DND-41 (cell line): ENCODE measurements around the gene TACR1.

Experiments used
- CTCF ChIP-seq: IDR thresholded peaks from 2 replicates; pipeline ENCODE4 v1.5.1; 2012; ENCODE audit warnings: borderline replicate concordance, low read length, moderate library complexity, mild to moderate bottlenecking; ENCODE audit not compliant: poor library complexity, severe bottlenecking; ENCODE audit errors: extremely low read depth
- EZH2 ChIP-seq: IDR thresholded peaks from 3 replicates; pipeline ENCODE4 v1.6.1; 2012; ENCODE audit warnings: borderline replicate concordance, low read depth, mild to moderate bottlenecking, moderate library complexity, low read length, inconsistent platforms; ENCODE audit not compliant: severe bottlenecking

DNA sequence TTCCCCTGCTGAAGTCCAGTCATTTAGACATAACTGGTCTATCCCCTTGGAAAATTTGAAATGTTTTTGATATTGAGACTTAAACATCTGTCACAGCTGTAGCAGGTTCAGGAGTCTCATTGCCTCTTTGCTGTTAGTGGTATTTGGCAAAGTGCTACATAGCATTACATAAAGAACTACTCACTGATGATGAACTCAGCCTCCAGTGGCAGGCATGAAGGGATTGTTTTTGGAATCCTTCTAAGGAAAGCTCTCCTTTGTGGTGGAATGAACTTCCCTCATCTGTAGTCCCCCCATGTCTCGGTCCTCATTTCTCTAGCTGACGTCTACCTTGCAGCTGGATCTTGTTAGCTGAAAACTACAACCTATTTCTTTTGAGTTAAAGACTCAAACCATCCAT is 111.6 kb downstream of the TACR1 start:
- TF ChIP-seq CTCF (no peak), EZH2 (no peak)
